ENCODE data around the gene UBE3D. TPM values are rescaled to one million over a fixed set of nuclear protein-coding genes. Genes with fewer than 3 reads are reported as not detected.
"Not testable (repeated sequence)": the region's sequence is repeated elsewhere in the genome, so short reads cannot be mapped to it uniquely, and the experiment has no call there.

UBE3D gene
- total RNA-seq, 1 donor from 2014 or later = 12.1 TPM

- no peak overlapping the region for H3K27ac Mint-ChIP-seq (ENCODE audit: unreplicated experiment)
- H3K36me3 Mint-ChIP-seq (ENCODE audit: low read depth, unreplicated experiment) = peaks cover 18% of the 10 kb centered on the region
- no peak for DNase-seq (ENCODE audit: low spot score)
- H3K9me3 Mint-ChIP-seq (ENCODE audit: unreplicated experiment) = peaks cover 5% of the 10 kb centered on the region
- H3K27me3 Mint-ChIP-seq (ENCODE audit: unreplicated experiment) = peaks cover 5% of the 10 kb centered on the region
- TF ChIP-seq, protein P1, sequence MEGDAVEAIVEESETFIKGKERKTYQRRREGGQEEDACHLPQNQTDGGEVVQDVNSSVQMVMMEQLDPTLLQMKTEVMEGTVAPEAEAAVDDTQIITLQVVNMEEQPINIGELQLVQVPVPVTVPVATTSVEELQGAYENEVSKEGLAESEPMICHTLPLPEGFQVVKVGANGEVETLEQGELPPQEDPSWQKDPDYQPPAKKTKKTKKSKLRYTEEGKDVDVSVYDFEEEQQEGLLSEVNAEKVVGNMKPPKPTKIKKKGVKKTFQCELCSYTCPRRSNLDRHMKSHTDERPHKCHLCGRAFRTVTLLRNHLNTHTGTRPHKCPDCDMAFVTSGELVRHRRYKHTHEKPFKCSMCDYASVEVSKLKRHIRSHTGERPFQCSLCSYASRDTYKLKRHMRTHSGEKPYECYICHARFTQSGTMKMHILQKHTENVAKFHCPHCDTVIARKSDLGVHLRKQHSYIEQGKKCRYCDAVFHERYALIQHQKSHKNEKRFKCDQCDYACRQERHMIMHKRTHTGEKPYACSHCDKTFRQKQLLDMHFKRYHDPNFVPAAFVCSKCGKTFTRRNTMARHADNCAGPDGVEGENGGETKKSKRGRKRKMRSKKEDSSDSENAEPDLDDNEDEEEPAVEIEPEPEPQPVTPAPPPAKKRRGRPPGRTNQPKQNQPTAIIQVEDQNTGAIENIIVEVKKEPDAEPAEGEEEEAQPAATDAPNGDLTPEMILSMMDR (IDR thresholded peaks at IDR 0.05; ENCODE audit: unreplicated experiment) = no peak
- H3K4me1 Mint-ChIP-seq (ENCODE audit: unreplicated experiment) = peaks cover 6% of the 10 kb centered on the region
- no peak overlapping the region for H3K4me3 Mint-ChIP-seq (ENCODE audit: unreplicated experiment)
Observed at GRCh38 chr6:83019741-83020140, 45.9 kb downstream of the UBE3D start.

GRCh38 chr6:83011131-83011530 is 54.5 kb downstream of the UBE3D start:
- H3K4me3 Mint-ChIP-seq (ENCODE audit: unreplicated experiment); H3K9me3 Mint-ChIP-seq (ENCODE audit: unreplicated experiment); DNase-seq (ENCODE audit: low spot score); H3K27me3 Mint-ChIP-seq (ENCODE audit: unreplicated experiment); H3K4me1 Mint-ChIP-seq (ENCODE audit: unreplicated experiment); H3K27ac Mint-ChIP-seq (ENCODE audit: unreplicated experiment): not testable (repeated sequence)
- H3K36me3 Mint-ChIP-seq (ENCODE audit: low read depth, unreplicated experiment) = peaks cover 28% of the 10 kb centered on the region

- peaks cover 6% of the 10 kb centered on the region for H3K4me1 Mint-ChIP-seq (ENCODE audit: unreplicated experiment)
- H3K27ac Mint-ChIP-seq (ENCODE audit: unreplicated experiment) = no peak overlapping the region
- DNase-seq (ENCODE audit: low spot score) = no peak
- H3K9me3 Mint-ChIP-seq (ENCODE audit: unreplicated experiment) = no peaks in the 10 kb centered on the region
- peaks cover 14% of the 10 kb centered on the region for H3K36me3 Mint-ChIP-seq (ENCODE audit: low read depth, unreplicated experiment)
- TF ChIP-seq, protein P1 (IDR thresholded peaks at IDR 0.05; ENCODE audit: unreplicated experiment) = no peak
- no peak overlapping the region for H3K4me3 Mint-ChIP-seq (ENCODE audit: unreplicated experiment)
- peaks cover 5% of the 10 kb centered on the region for H3K27me3 Mint-ChIP-seq (ENCODE audit: unreplicated experiment)
Observed at GRCh38 chr6:83008626-83009025, 57.0 kb downstream of the UBE3D start.

GRCh38 chr6:83006270-83006905 is 59.3 kb downstream of the UBE3D start:
- H3K27me3 Mint-ChIP-seq (ENCODE audit: unreplicated experiment) = peaks cover 5% of the 10 kb centered on the region
- TF ChIP-seq, protein P1 (IDR thresholded peaks at IDR 0.05; ENCODE audit: unreplicated experiment) = no peak

DNA sequence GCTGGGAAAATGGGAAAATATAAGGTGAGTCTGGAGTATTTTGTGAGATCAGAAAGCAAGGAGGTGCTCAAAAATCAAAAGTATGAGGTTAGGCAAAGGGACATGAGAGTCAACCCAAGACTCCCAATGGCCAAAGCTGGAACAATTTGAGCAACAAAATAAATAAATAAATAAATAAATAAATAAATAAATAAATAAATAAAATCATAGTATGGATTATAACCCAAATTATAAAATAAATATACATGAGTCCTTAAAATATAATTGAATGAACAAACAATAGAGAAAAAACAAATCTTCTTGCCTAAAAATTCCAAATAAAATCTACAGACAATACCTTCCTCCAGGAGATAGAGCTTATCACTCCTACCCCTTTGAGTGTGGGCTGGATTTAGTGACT is 69.5 kb downstream of the UBE3D start:
- H3K36me3 Mint-ChIP-seq (ENCODE audit: low read depth, unreplicated experiment) = peaks cover 6% of the 10 kb centered on the region

More at GRCh38 chr6:83006270-83006905, 59.3 kb downstream of the UBE3D start:
- no peak overlapping the region for H3K4me3 Mint-ChIP-seq (ENCODE audit: unreplicated experiment)
- H3K27ac Mint-ChIP-seq (ENCODE audit: unreplicated experiment) = no peak overlapping the region
- H3K36me3 Mint-ChIP-seq (ENCODE audit: low read depth, unreplicated experiment) = peaks cover 4% of the 10 kb centered on the region
- H3K4me1 Mint-ChIP-seq (ENCODE audit: unreplicated experiment) = peaks cover 9% of the 10 kb centered on the region
- DNase-seq (ENCODE audit: low spot score) = no peak
- no peaks in the 10 kb centered on the region for H3K9me3 Mint-ChIP-seq (ENCODE audit: unreplicated experiment)

More for the DNA sequence above, 69.5 kb downstream of the UBE3D start:
- Mint-ChIP-seq H3K27ac (ENCODE audit: unreplicated experiment) (no peak overlapping the region), H3K9me3 (ENCODE audit: unreplicated experiment) (no peaks in the 10 kb centered on the region), H3K4me1 (ENCODE audit: unreplicated experiment) (peaks cover 23% of the 10 kb centered on the region), H3K4me3 (ENCODE audit: unreplicated experiment) (no peak overlapping the region), H3K27me3 (ENCODE audit: unreplicated experiment) (peaks cover 2% of the 10 kb centered on the region)
- DNase-seq (ENCODE audit: low spot score) = no peak
- TF ChIP-seq, protein P1 (IDR thresholded peaks at IDR 0.05; ENCODE audit: unreplicated experiment) = no peak
